ENCODE measurements around the gene EEF1AKMT2. TPM values are rescaled to one million over a fixed set of nuclear protein-coding genes. Genes with fewer than 3 reads are reported as not detected.
"Not testable (repeated sequence)": the region's sequence is repeated elsewhere in the genome, so short reads cannot be mapped to it uniquely, and the experiment has no call there.

The EEF1AKMT2 gene
- total RNA-seq, result 11.4 TPM
- long read RNA-seq, partial matches to known transcripts, result 0 of 4 reads
- long read RNA-seq, other reads (novel, unspliced or antisense), result 2 of 4 reads

GRCh38 chr10:124791547-124792348, at the start of gene EEF1AKMT2:
EEF1AKMT2 (minus strand) TSS chr10:124791887; CDS start chr10:124791833, 54 bp downstream.
- intact Hi-C loops (cut with DNase I), result no loop called here
- ATAC-seq (peak; percentile 99), DNase-seq (ENCODE audit: missing footprints) (peak; percentile 93)

GRCh38 chr10:124837687-124838086, 46.0 kb upstream of the EEF1AKMT2 start:
- intact Hi-C loops (cut with DNase I), result no loop called here
- DNase-seq (ENCODE audit: missing footprints) (no peak), ATAC-seq (no peak)

DNA sequence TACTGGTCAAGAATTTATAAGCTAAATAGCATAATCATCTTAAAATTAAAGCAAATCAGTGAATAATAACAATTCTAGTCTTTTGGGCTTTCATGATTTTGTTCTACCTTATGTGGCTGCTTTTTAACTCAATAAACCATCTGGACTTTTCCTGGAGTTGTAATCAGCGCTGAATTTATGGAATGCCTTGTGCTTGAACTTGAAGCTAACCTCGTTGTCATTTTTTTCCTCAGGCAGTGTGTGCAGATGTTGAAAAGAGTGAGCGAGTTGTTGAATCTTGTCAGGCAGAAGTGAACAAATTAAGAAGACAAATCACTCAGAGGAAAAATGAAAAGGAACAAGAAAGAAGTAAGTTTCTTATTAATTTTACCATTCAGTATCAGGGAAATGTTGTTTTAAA, 39.4 kb upstream of the EEF1AKMT2 start:
- DNase-seq (ENCODE audit: missing footprints), result no peak
- intact Hi-C loops (cut with DNase I), result no loop called here
- no peak for ATAC-seq

GRCh38 chr10:124830445-124830844, 38.8 kb upstream of the EEF1AKMT2 start:
- DNase-seq (ENCODE audit: missing footprints) (no peak), ATAC-seq (no peak)
- intact Hi-C loops (cut with DNase I), result no loop called here

DNA sequence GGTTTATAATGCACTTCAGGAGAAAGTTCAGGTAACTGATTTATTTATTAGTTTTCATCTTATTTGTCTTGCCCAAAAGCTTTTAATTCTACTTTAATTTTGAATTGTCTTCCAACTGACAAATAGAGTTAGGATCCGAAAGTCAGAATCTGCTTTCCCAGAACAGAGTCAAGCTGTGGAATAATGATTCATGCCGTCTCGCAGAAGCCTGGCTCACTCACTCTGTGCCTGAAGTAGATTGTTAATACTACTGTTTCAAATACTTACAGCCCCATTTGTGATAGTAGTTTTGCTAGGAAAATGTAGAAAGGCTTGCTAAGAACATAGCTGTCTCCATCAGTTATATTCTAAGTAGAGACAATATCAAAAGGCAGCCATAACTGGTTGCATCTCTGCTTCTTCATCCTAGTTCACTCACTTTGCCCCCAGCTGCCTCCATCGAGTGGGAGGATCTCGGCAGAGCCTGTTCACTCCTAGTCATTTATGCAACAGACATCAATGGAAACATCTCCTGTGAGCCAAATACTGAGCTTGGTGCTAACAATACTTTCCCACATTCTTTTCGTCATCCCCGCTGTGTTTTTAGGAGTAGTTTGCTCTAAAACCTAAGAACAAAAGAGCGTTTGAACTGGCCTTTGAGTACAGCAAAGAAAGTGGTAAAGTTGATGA, 37.9 kb upstream of the EEF1AKMT2 start:
- DNase-seq (ENCODE audit: missing footprints), result no peak
- ATAC-seq, result no peak
- intact Hi-C loops (cut with DNase I), result loop anchor here (5.0 kb wide), 1 partner anchor 297 kb away; no protein-coding TSS in a partner anchor

DNA sequence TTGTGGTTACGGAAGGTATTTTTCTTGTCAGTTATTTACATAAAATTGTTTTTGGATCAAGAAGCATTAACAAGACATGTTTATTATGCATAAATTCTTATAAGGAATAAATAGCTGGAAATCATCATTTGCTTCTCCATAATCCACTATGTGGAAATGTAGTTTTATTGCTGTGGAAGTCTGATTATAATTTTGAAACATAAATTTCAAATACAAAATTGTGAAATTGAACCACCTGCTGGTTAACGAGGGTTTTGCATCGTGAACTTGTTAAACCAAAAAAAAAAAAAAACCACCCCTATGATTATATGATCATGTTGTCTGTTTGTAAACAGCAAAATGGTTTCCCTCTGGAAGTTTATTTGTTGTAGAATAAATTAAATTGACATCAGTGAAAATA, 35.8 kb upstream of the EEF1AKMT2 start:
- intact Hi-C loops (cut with DNase I), result loop anchor here (5.0 kb wide), 1 partner anchor 295 kb away; no protein-coding TSS in a partner anchor
- DNase-seq (ENCODE audit: missing footprints) (no peak), ATAC-seq (no peak)

GRCh38 chr10:124826262-124826661, 34.6 kb upstream of the EEF1AKMT2 start:
- ATAC-seq (no peak), DNase-seq (ENCODE audit: missing footprints) (no peak)
- intact Hi-C loops (cut with DNase I), result loop anchor here (5.0 kb wide), 1 partner anchor 294 kb away; no protein-coding TSS in a partner anchor

DNA sequence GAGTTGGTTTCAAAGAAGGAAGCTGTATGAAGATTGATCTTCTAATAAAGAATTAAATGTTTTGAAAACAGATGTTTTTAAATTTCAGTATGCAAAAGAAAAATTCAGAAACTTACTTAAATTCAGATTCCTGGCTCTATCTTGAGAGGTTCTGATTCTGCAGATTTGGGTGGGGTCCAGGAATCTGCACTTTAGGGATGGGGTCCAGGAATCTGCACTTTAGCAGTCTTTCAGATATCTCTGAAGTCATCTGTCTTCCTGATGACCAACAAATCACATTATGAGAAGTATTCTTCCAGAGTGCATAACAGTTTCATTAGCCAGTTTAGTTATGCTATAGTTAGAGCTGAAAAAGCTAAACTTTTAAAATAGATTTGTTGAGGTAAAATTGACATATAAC, 34.0 kb upstream of the EEF1AKMT2 start:
- no peak for DNase-seq (ENCODE audit: missing footprints)
- intact Hi-C loops (cut with DNase I), result loop anchor here (5.0 kb wide), 1 partner anchor 293 kb away; no protein-coding TSS in a partner anchor
- no peak for ATAC-seq

GRCh38 chr10:124824932-124825331, 33.2 kb upstream of the EEF1AKMT2 start:
- not testable (repeated sequence) for ATAC-seq; DNase-seq (ENCODE audit: missing footprints)
- intact Hi-C loops (cut with DNase I), result loop anchor here (5.0 kb wide), 1 partner anchor 293 kb away; no protein-coding TSS in a partner anchor

DNA sequence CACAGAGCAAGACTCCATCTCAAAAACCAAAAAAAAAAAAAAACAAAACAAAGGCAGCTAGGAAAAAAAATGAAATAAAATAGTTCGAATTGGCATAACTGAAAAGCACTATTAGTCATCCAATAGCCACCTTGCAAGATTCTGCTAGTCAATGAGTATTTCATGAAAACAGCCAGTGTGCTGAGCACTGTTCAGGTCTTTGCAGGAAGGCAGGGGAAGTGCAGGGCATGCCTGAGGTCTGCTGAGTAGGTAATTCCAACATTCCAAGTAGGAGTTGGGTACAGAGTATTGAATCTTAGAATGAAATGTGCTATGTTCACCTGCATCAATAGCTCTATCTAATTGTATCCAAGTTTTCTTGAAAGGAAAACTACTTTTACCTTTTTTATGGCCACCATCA, 32.8 kb upstream of the EEF1AKMT2 start:
- intact Hi-C loops (cut with DNase I), result no loop called here
- no peak for ATAC-seq
- DNase-seq (ENCODE audit: missing footprints), result no peak

GRCh38 chr10:124821520-124821919, 29.8 kb upstream of the EEF1AKMT2 start:
- ATAC-seq, result no peak
- no peak for DNase-seq (ENCODE audit: missing footprints)
- intact Hi-C loops (cut with DNase I), result no loop called here

- intact Hi-C loops (cut with DNase I), result no loop called here
- DNase-seq (ENCODE audit: missing footprints) (no peak), ATAC-seq (no peak)
Measured at GRCh38 chr10:124820121-124820520, 28.4 kb upstream of the EEF1AKMT2 start.

DNA sequence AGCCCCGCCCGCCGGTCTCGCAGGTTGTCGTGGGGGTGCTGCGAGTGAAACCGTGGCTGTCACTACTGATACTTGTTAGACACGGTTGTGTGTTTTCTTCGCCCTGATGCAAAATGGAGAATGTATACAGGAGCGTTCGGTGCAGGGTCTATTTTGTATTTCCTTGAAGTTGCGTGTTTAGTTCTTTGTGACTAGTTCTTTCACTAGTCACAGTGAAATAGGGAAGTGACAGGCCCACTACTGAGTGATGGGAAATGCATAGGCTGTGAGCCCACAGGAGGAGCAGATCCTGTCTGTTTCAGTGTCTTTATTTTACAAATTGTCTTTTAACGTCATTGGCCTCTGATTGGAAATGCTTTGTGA, 10.6 kb upstream of the EEF1AKMT2 start:
- DNase-seq (ENCODE audit: missing footprints) (no peak), ATAC-seq (no peak)
- intact Hi-C loops (cut with DNase I), result no loop called here

DNA sequence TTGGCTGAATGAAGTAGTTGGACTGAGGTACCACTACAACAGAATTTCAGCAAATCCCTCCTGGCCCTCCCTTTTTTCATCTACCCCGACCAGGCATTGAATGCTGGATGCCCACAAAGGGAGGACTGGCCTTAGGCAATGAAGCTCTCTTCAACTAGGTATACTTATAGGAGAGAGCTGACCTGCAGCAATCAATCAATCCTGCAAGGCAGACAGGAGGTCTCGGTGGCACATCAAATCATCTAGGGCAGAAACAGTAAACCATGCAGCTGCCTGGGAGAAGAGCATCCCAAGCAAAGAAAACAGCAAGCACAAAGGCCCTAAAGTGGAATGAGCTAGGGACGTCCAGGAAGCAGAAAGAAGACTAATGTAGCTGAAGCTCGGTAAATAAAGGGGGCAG, 7.5 kb upstream of the EEF1AKMT2 start:
- ATAC-seq (no peak), DNase-seq (ENCODE audit: missing footprints) (no peak)
- intact Hi-C loops (cut with DNase I), result no loop called here

DNA sequence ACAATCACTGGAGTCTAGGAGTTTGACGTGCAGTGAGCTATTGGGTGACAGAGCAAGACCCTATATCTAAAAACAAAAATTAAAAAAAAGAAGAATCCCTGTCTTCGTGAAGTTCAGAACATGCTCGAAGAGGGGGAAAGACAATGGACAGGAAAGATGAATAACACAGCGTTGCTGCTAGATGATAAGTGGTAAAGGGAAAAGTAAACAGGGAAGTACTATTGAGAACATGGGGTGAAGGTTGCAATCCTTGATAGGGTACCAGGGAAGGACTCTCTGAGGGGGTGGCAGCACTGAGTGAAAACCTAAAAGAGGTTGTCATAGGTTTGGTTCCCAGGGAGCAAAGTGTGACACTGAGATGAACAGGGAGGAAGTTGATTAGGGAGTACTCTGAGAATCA, 7.1 kb upstream of the EEF1AKMT2 start:
- DNase-seq (ENCODE audit: missing footprints) (no peak), ATAC-seq (no peak)
- intact Hi-C loops (cut with DNase I), result no loop called here

- DNase-seq (ENCODE audit: missing footprints) (no peak), ATAC-seq (no peak)
- intact Hi-C loops (cut with DNase I), result no loop called here
Measured at GRCh38 chr10:124798364-124798763, 6.7 kb upstream of the EEF1AKMT2 start.

DNA sequence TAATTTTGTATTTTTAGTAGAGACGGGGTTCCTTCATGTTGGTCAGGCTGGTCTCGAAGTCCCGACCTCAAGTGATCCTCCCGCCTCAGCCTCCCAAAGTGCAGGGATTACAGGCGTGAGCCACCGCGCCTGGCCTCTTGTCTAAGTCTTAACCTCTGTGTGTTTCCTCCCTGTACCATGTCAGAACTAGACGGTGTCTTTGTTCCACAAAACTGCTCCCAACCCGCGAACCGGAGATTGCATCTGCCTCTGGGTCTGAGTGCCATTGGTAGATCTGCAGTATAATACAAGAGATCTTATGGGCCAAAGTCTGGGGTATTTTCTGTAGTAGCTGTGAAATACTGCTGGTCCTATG, 1.3 kb upstream of the EEF1AKMT2 start:
- DNase-seq (ENCODE audit: missing footprints), result no peak
- ATAC-seq, result no peak
- intact Hi-C loops (cut with DNase I), result no loop called here

GRCh38 chr10:124782900-124783299, 8.8 kb downstream of the EEF1AKMT2 start:
- DNase-seq (ENCODE audit: missing footprints); ATAC-seq; intact Hi-C loops (cut with DNase I): not testable (repeated sequence)

DNA sequence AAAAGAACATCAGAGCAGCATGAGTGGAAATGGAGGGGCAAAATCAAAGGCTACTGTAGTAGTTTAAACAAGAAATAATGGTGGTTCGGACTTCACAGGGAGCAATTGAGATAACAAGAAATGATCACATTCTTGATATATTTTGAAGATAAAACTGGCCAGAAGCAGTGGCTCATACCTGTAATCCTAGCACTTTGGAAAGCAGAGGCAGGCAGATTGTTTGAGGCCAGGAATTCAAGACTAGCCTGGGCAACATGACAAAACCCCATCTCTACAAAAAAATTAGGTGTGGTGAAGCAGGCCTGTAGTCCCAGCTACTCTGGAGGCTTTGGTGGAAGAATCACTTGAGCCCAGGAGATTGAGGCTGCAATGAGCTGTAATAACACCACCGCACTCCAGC, 22.9 kb downstream of the EEF1AKMT2 start:
- ATAC-seq (no peak), DNase-seq (ENCODE audit: missing footprints) (no peak)

DNA sequence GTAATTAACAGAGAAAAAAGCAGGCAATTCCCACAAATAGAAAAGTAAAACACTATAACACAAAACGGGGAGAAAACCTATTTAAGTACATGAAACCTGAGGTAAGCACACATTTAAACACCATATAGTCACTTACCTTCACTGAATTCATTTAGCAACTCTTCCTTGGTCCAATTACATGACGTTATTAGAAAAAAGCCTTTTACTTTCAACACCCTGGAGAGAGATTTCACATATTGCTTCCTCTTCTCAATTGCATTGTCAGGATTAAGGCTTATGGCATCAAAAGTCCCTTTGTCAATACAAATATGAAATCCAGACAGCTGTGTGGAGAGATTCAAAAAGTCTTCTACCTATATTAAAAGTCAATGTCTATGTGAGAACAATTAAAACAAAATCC, 26.4 kb downstream of the EEF1AKMT2 start:
- ATAC-seq (no peak), DNase-seq (ENCODE audit: missing footprints) (no peak)
- intact Hi-C loops (cut with DNase I), result no loop called here

More for the DNA sequence above, 22.9 kb downstream of the EEF1AKMT2 start:
- intact Hi-C loops (cut with DNase I), result no loop called here

Measured in Right ventricle myocardium inferior (tissue), 1 donor.